GM12878 (cell line): Measurements from ENCODE around the gene CFAP44. TPM values are rescaled to one million over a fixed set of nuclear protein-coding genes. Genes with fewer than 3 reads are reported as not detected.

Experiments
- CEBPB ChIP-seq, 2 experiments: fragments of 150-350 bp in 1 of 2; IDR thresholded peaks; 2 replicates each; pipeline ENCODE4 v1.6.1; 2012 to 2014; ENCODE audit warnings: low read depth in 2 of 2, low read length in 2 of 2, borderline replicate concordance in 1 of 2, inconsistent platforms in 1 of 2
- E2F8 ChIP-seq: fragments of 450-650 bp; IDR thresholded peaks from 2 replicates; pipeline ENCODE4 v1.6.1; 2018; ENCODE audit warnings: mild to moderate bottlenecking, low read depth, moderate library complexity; ENCODE audit not compliant: partially characterized antibody
- ESRRA ChIP-seq: IDR thresholded peaks from 2 replicates; pipeline ENCODE4 v1.6.1; 2012; ENCODE audit warnings: mild to moderate bottlenecking, low read length, improper control_type of control experiment
- HDAC2 ChIP-seq: fragments of 200-600 bp; sonication (generic); IDR thresholded peaks from 2 replicates; pipeline ENCODE4 v1.6.1; 2017
- JUND ChIP-seq: IDR thresholded peaks from 2 replicates; pipeline ENCODE4 v1.6.1; 2012; ENCODE audit warnings: low read depth, mild to moderate bottlenecking, low read length, improper control_type of control experiment, moderate library complexity
- NFIC ChIP-seq: IDR thresholded peaks from 2 replicates; pipeline ENCODE4 v1.6.1; 2012; ENCODE audit warnings: low read depth, mild to moderate bottlenecking, inconsistent platforms, low read length, moderate library complexity
- RAD21 ChIP-seq: IDR thresholded peaks from 2 replicates; pipeline ENCODE4 v1.6.1; 2011; ENCODE audit warnings: mild to moderate bottlenecking, low read depth, low read length, moderate library complexity; ENCODE audit not compliant: insufficient read depth
- SMAD5 ChIP-seq: IDR thresholded peaks from 2 replicates; pipeline ENCODE4 v1.6.1; 2016; ENCODE audit warnings: antibody characterized with exemption, low read depth
- USF2 ChIP-seq: IDR thresholded peaks from 2 replicates; pipeline ENCODE4 v1.6.1; 2011; ENCODE audit warnings: low read depth, low read length, improper control_type of control experiment, borderline replicate concordance
- ZBTB4 ChIP-seq: fragments of 450-650 bp; formaldehyde crosslinking; IDR thresholded peaks from 2 replicates; pipeline ENCODE4 v1.4.0; 2022; ENCODE audit warnings: mild to moderate bottlenecking, moderate library complexity
- polyA plus RNA-seq, 11 experiments: library from polyadenylated mRNA; depleted of rRNA in 4 of 11; unstranded in 6 of 11; stranded (reverse) in 5 of 11; fragments of >200 nt; fragmentation: Nextera tagmentation in 4 of 11; fragmentation: Illumina TruSeq in 1 of 11; extraction: Ambion mirVana in 4 of 11; extraction: Trizol in 1 of 11; gene quantifications; 1 replicate in 1 of 11; 2 replicates in 10 of 11; pipeline versions ENCODE4 v1.2.1 to v1.2.3, GENCODE V29; 2011 to 2016; ENCODE audit warnings: inconsistent platforms in 2 of 11, missing spikeins in 2 of 11, low read depth in 1 of 11
- total RNA-seq, 4 experiments: library from RNA; depleted of rRNA in 3 of 4; stranded (reverse); fragments of >200 nt in 3 of 4; fragmentation: Illumina TruSeq in 1 of 4; extraction: Trizol in 1 of 4; gene quantifications; 2 replicates each; pipeline versions ENCODE4 v1.2.1 to v1.2.3, GENCODE V29; 2013 to 2021

Gene CFAP44
- total and polyA plus RNA-seq, 10 of the 15 experiments (the other 5 are each of a cell fraction or from before 2014, with no cell fraction given) = 0.76 to 5.9 (median 3.7) TPM

GRCh38 chr3:113437411-113437810, 3.9 kb downstream of the CFAP44 start (continued):
- TF ChIP-seq E2F8 (no peak), CEBPB (IDR thresholded peaks at IDR 0.05; ENCODE audit: borderline replicate concordance in 1 of 2, low read depth in 2 of 2, low read length in 2 of 2) (no peak), USF2 (no peak), HDAC2 (no peak), ZBTB4 (CRISPR knock-in tag) (no peak), NFIC (no peak), RAD21 (no peak), ESRRA (no peak), JUND (no peak), SMAD5 (no peak)
